Frontal cortex (tissue), 4 donors: ENCODE data around the gene FGFBP1. TPM values are rescaled to one million over a fixed set of nuclear protein-coding genes. Genes with fewer than 3 reads are reported as not detected.
A peak's percentile ranks its signal among the peaks of the same experiment; 100 is the strongest.

Experiments used
- DNase-seq, 2 donors: peaks; one replicate each; pipeline ENCODE4 v3.0.0; 2012; ENCODE audit warnings: low spot score in 2 of 2
- FAIRE-seq: peaks from 2 replicates; lab custom pipeline; 2012; peaks lifted over from hg19 to GRCh38; lab: Jason Lieb, UNC
- total RNA-seq: library from RNA; depleted of rRNA; stranded (reverse); fragments of >200 nt; gene quantifications from one replicate; pipeline ENCODE4 v1.2.3, GENCODE V29; 2014
- donor health status: control.
- donor health status: control.
- donor health status: control.

FGFBP1 gene
- total RNA-seq, 1 donor from 2014 or later: not detected

- no peak for FAIRE-seq
- no peak for DNase-seq
These were observed 23.8 kb downstream of the FGFBP1 start for GRCh38 chr4:15914736-15915135.

GRCh38 chr4:15914291-15914690 lies 24.2 kb downstream of the FGFBP1 start:
- no peak for FAIRE-seq
- no peak for DNase-seq

GRCh38 chr4:15913631-15913970 lies 24.9 kb downstream of the FGFBP1 start:
- no peak for DNase-seq
- no peak for FAIRE-seq

- no peak for FAIRE-seq
- no peak for DNase-seq
These were observed 25.4 kb downstream of the FGFBP1 start for GRCh38 chr4:15912961-15913630.

GRCh38 chr4:15912236-15912635 lies 26.3 kb downstream of the FGFBP1 start:
- DNase-seq (no peak), FAIRE-seq (no peak)

- no peak for DNase-seq
These were observed 28.2 kb downstream of the FGFBP1 start for GRCh38 chr4:15910155-15910940.

GRCh38 chr4:15907430-15907829 lies 31.1 kb downstream of the FGFBP1 start:
- DNase-seq (no peak), FAIRE-seq (no peak)

More at GRCh38 chr4:15910155-15910940, 28.2 kb downstream of the FGFBP1 start:
- no peak for FAIRE-seq

GRCh38 chr4:15906020-15906443 lies 32.5 kb downstream of the FGFBP1 start:
- peak in 1 of 2 donors; percentile 32 for DNase-seq

GRCh38 chr4:15902746-15903145 lies 35.8 kb downstream of the FGFBP1 start:
- DNase-seq: no peak
- FAIRE-seq: no peak

More at GRCh38 chr4:15906020-15906443, 32.5 kb downstream of the FGFBP1 start:
- FAIRE-seq: no peak

- no peak for FAIRE-seq
- no peak for DNase-seq
These were observed 36.5 kb downstream of the FGFBP1 start for GRCh38 chr4:15901998-15902397.

- DNase-seq (no peak), FAIRE-seq (no peak)
These were observed 37.5 kb downstream of the FGFBP1 start for GRCh38 chr4:15901007-15901406.

- FAIRE-seq: no peak
These were observed 39.0 kb downstream of the FGFBP1 start for GRCh38 chr4:15899511-15899910.

GRCh38 chr4:15898902-15899301 lies 39.6 kb downstream of the FGFBP1 start:
- DNase-seq (no peak), FAIRE-seq (no peak)

More at GRCh38 chr4:15899511-15899910, 39.0 kb downstream of the FGFBP1 start:
- no peak for DNase-seq

- DNase-seq: no peak
- no peak for FAIRE-seq
These were observed 41.0 kb downstream of the FGFBP1 start for GRCh38 chr4:15897577-15897976.

- peak in 1 of 2 donors; percentile 10 for DNase-seq
- no peak for FAIRE-seq
These were observed 43.3 kb downstream of the FGFBP1 start for GRCh38 chr4:15894921-15895916.

GRCh38 chr4:15894393-15894792 lies 44.1 kb downstream of the FGFBP1 start:
- no peak for DNase-seq
- FAIRE-seq: no peak

- DNase-seq (no peak), FAIRE-seq (no peak)
These were observed 44.6 kb downstream of the FGFBP1 start for GRCh38 chr4:15893962-15894361.

- DNase-seq: no peak
- no peak for FAIRE-seq
These were observed 47.2 kb downstream of the FGFBP1 start for GRCh38 chr4:15891312-15891711.

- no peak for DNase-seq
- FAIRE-seq: no peak
These were observed 48.2 kb downstream of the FGFBP1 start for GRCh38 chr4:15890246-15890829.

- FAIRE-seq (no peak), DNase-seq (no peak)
These were observed 50.0 kb downstream of the FGFBP1 start for GRCh38 chr4:15888515-15888914.
